ENCODE measurements around the gene MLYCD.

MLYCD gene

GRCh38 chr16:83955218-83956130 lies 56.6 kb downstream of the MLYCD start:
- Mint-ChIP-seq H3K9me3 (no peaks in the 10 kb centered on the region), H3K27me3 (peaks cover 6% of the 10 kb centered on the region), H3K4me1 (peaks cover 7% of the 10 kb centered on the region), H3K4me3 (no peak overlapping the region), H3K36me3 (no peaks in the 10 kb centered on the region), H3K27ac (no peak overlapping the region)
- DNase-seq (ENCODE audit: low spot score in 2 of 2) (no peak), ATAC-seq (ENCODE audit: low read depth) (no peak)

- peaks cover 7% of the 10 kb centered on the region for H3K4me1 Mint-ChIP-seq
- H3K9me3 Mint-ChIP-seq = no peaks in the 10 kb centered on the region
- no peak overlapping the region for H3K27ac Mint-ChIP-seq
- H3K4me3 Mint-ChIP-seq = no peak overlapping the region
- peak; percentile 72 for ATAC-seq (ENCODE audit: low read depth)
- H3K27me3 Mint-ChIP-seq = peaks cover 6% of the 10 kb centered on the region
- DNase-seq (ENCODE audit: low spot score in 2 of 2) = peak; percentile 69 to 75
- peaks cover 2% of the 10 kb centered on the region for H3K36me3 Mint-ChIP-seq
Observed at GRCh38 chr16:83956336-83957289, 57.7 kb downstream of the MLYCD start.

GRCh38 chr16:83957296-83957855 lies 58.5 kb downstream of the MLYCD start:
- no peak for ATAC-seq (ENCODE audit: low read depth)
- no peak for DNase-seq (ENCODE audit: low spot score in 2 of 2)
- H3K27ac Mint-ChIP-seq = no peak overlapping the region
- H3K4me1 Mint-ChIP-seq = peaks cover 7% of the 10 kb centered on the region
- H3K9me3 Mint-ChIP-seq = no peaks in the 10 kb centered on the region
- H3K4me3 Mint-ChIP-seq = no peak overlapping the region
- H3K27me3 Mint-ChIP-seq = peaks cover 6% of the 10 kb centered on the region
- H3K36me3 Mint-ChIP-seq = peaks cover 2% of the 10 kb centered on the region

- Mint-ChIP-seq H3K27ac (no peak overlapping the region), H3K4me1 (peaks cover 5% of the 10 kb centered on the region), H3K4me3 (no peak overlapping the region), H3K36me3 (peaks cover 2% of the 10 kb centered on the region), H3K9me3 (no peaks in the 10 kb centered on the region), H3K27me3 (peaks cover 4% of the 10 kb centered on the region)
- DNase-seq (ENCODE audit: low spot score in 2 of 2) (no peak), ATAC-seq (ENCODE audit: low read depth) (no peak)
Observed at GRCh38 chr16:83958137-83958845, 59.4 kb downstream of the MLYCD start.

GRCh38 chr16:83958846-83959565 lies 60.1 kb downstream of the MLYCD start:
- DNase-seq (ENCODE audit: low spot score in 2 of 2) (no peak), ATAC-seq (ENCODE audit: low read depth) (no peak)
- H3K27me3 Mint-ChIP-seq = peaks cover 4% of the 10 kb centered on the region
- peaks cover 2% of the 10 kb centered on the region for H3K36me3 Mint-ChIP-seq
- H3K27ac Mint-ChIP-seq = no peak overlapping the region
- no peak overlapping the region for H3K4me3 Mint-ChIP-seq
- H3K4me1 Mint-ChIP-seq = peaks cover 5% of the 10 kb centered on the region
- H3K9me3 Mint-ChIP-seq = no peaks in the 10 kb centered on the region

GRCh38 chr16:83959656-83960434 lies 60.9 kb downstream of the MLYCD start:
- Mint-ChIP-seq H3K4me3 (no peak overlapping the region), H3K27ac (no peak overlapping the region), H3K36me3 (peaks cover 2% of the 10 kb centered on the region), H3K9me3 (no peaks in the 10 kb centered on the region), H3K4me1 (peaks cover 5% of the 10 kb centered on the region), H3K27me3 (peaks cover 2% of the 10 kb centered on the region)
- no peak for DNase-seq (ENCODE audit: low spot score in 2 of 2)
- no peak for ATAC-seq (ENCODE audit: low read depth)

- peaks cover 3% of the 10 kb centered on the region for H3K36me3 Mint-ChIP-seq
- no peak overlapping the region for H3K27ac Mint-ChIP-seq
- no peak for ATAC-seq (ENCODE audit: low read depth)
- H3K27me3 Mint-ChIP-seq = no peaks in the 10 kb centered on the region
- H3K4me1 Mint-ChIP-seq = peaks cover 5% of the 10 kb centered on the region
- no peaks in the 10 kb centered on the region for H3K9me3 Mint-ChIP-seq
- DNase-seq (ENCODE audit: low spot score in 2 of 2) = no peak
- H3K4me3 Mint-ChIP-seq = no peak overlapping the region
Observed at GRCh38 chr16:83960521-83961249, 61.8 kb downstream of the MLYCD start.

GRCh38 chr16:83961591-83961990 lies 62.7 kb downstream of the MLYCD start:
- Mint-ChIP-seq H3K36me3 (peaks cover 4% of the 10 kb centered on the region), H3K9me3 (no peaks in the 10 kb centered on the region), H3K27ac (no peak overlapping the region), H3K27me3 (no peaks in the 10 kb centered on the region), H3K4me1 (peaks cover 4% of the 10 kb centered on the region), H3K4me3 (no peak overlapping the region)
- ATAC-seq (ENCODE audit: low read depth) (no peak), DNase-seq (ENCODE audit: low spot score in 2 of 2) (no peak)

- no peak for ATAC-seq (ENCODE audit: low read depth)
- Mint-ChIP-seq H3K36me3 (peaks cover 7% of the 10 kb centered on the region), H3K27ac (no peak overlapping the region), H3K9me3 (no peaks in the 10 kb centered on the region), H3K27me3 (peaks cover 3% of the 10 kb centered on the region), H3K4me1 (peaks cover 4% of the 10 kb centered on the region), H3K4me3 (no peak overlapping the region)
- DNase-seq (ENCODE audit: low spot score in 2 of 2) = no peak
Observed at GRCh38 chr16:83963277-83964119, 64.6 kb downstream of the MLYCD start.

GRCh38 chr16:83964684-83965443 lies 65.9 kb downstream of the MLYCD start:
- no peaks in the 10 kb centered on the region for H3K9me3 Mint-ChIP-seq
- no peak overlapping the region for H3K4me3 Mint-ChIP-seq
- H3K27ac Mint-ChIP-seq = no peak overlapping the region
- no peak for ATAC-seq (ENCODE audit: low read depth)
- DNase-seq (ENCODE audit: low spot score in 2 of 2) = no peak
- peaks cover 7% of the 10 kb centered on the region for H3K36me3 Mint-ChIP-seq
- peaks cover 8% of the 10 kb centered on the region for H3K4me1 Mint-ChIP-seq
- peaks cover 11% of the 10 kb centered on the region for H3K27me3 Mint-ChIP-seq

Data from memory B cell (primary cell).